Endothelial cell of umbilical vein (primary cell): ENCODE measurements around the gene ZDHHC3. TPM values are rescaled to one million over a fixed set of nuclear protein-coding genes. Genes with fewer than 3 reads are reported as not detected.

Experiments
- BruUV-seq: library from RNA; stranded (reverse); fragments of 400-500 nt; replicated peaks from 2 replicates; lab custom pipeline; 2021; lab: Mats Ljungman, UMichigan
- CTCF ChIA-PET: fragments of 300-600, 350-600 bp; sonication (Branson Sonifier 250); formaldehyde crosslinking; loops from one replicate; lab custom pipeline; 2021; ENCODE audit warnings: antibody characterized with exemption, inconsistent platforms; lab: Charles Lee
- POLR2A ChIA-PET: fragments of 300-600, 350-600 bp; sonication (Branson Sonifier 250); formaldehyde crosslinking; loops from one replicate; lab custom pipeline; 2021; ENCODE audit warnings: antibody characterized with exemption, inconsistent platforms; lab: Charles Lee
- DNase-seq: peaks from one replicate; pipeline ENCODE4 v3.0.0-alpha.2; 2011; ENCODE audit warnings: low read depth, low spot score
- FAIRE-seq: peaks from 2 replicates; lab custom pipeline; 2011; peaks lifted over from hg19 to GRCh38; lab: Jason Lieb, UNC
- H2AFZ ChIP-seq: 2 replicates; pipeline ENCODE4 v1.6.0; 2012; ENCODE audit warnings: low read depth, low read length, control low read depth, inconsistent platforms
- H3K27ac ChIP-seq: 2 replicates; pipeline ENCODE4 v1.5.1; 2011; ENCODE audit warnings: low read depth, mild to moderate bottlenecking, control low read depth, low read length, moderate library complexity; ENCODE audit not compliant: insufficient read depth
- H3K27me3 ChIP-seq, 2 experiments: 2 replicates each; pipeline versions ENCODE4 v1.6.0 to v1.6.1; 2011; ENCODE audit warnings: low read length in 2 of 2, mixed read lengths in 1 of 2; ENCODE audit not compliant: control insufficient read depth in 2 of 2, insufficient read depth in 2 of 2
- H3K36me3 ChIP-seq, 2 experiments: 2 replicates in 1 of 2; 3 replicates in 1 of 2; pipeline ENCODE4 v1.5.1; 2011; ENCODE audit warnings: low read length in 2 of 2, mild to moderate bottlenecking in 1 of 2, moderate library complexity in 1 of 2; ENCODE audit not compliant: control insufficient read depth in 2 of 2, insufficient read depth in 2 of 2; ENCODE audit errors: extremely low read depth in 1 of 2
- H3K4me1 ChIP-seq: 3 replicates; pipeline ENCODE4 v1.5.1; 2011; ENCODE audit warnings: mild to moderate bottlenecking, low read length; ENCODE audit not compliant: control insufficient read depth, insufficient read depth; ENCODE audit errors: extremely low read depth
- H3K4me2 ChIP-seq: 2 replicates; pipeline ENCODE4 v1.6.1; 2011; ENCODE audit warnings: low read length, control low read depth, mixed read lengths; ENCODE audit not compliant: insufficient read depth
- H3K4me3 ChIP-seq, 3 experiments: fragments of 200-600 bp in 1 of 3; sonication (generic), shearing (Covaris generic) in 1 of 3; replicated peaks in 1 of 3; 2 replicates each; pipeline ENCODE4 v1.5.1; 2011 to 2016; ENCODE audit warnings: control low read depth in 3 of 3, low read length in 3 of 3, mild to moderate bottlenecking in 2 of 3, inconsistent platforms in 1 of 3, low read depth in 1 of 3, moderate library complexity in 1 of 3; ENCODE audit not compliant: insufficient read depth in 1 of 3
- H3K79me2 ChIP-seq: 2 replicates; pipeline ENCODE4 v1.6.0; 2012; ENCODE audit warnings: low read length, inconsistent platforms; ENCODE audit not compliant: control insufficient read depth, insufficient read depth
- H3K9ac ChIP-seq: replicated peaks from 2 replicates; pipeline ENCODE3; 2011; ENCODE audit warnings: low read length, control low read depth; ENCODE audit not compliant: insufficient read depth; ENCODE audit errors: extremely low read depth
- H3K9me1 ChIP-seq: replicated peaks from 3 replicates; pipeline ENCODE4 v1.6.0; 2011; ENCODE audit warnings: mild to moderate bottlenecking, low read length; ENCODE audit not compliant: control insufficient read depth, insufficient read depth; ENCODE audit errors: extremely low read depth
- H3K9me3 ChIP-seq: replicated peaks from 2 replicates; pipeline ENCODE4 v1.5.1; 2012; ENCODE audit warnings: low read length, inconsistent platforms; ENCODE audit not compliant: control insufficient read depth, insufficient read depth
- H4K20me1 ChIP-seq: replicated peaks from 2 replicates; pipeline ENCODE3; 2011; ENCODE audit warnings: mild to moderate bottlenecking, low read length; ENCODE audit not compliant: control insufficient read depth, insufficient read depth; ENCODE audit errors: extremely low read depth
- EZH2 ChIP-seq: IDR thresholded peaks from 2 replicates; pipeline ENCODE4 v1.6.1; 2012; ENCODE audit warnings: borderline replicate concordance, low read depth, mild to moderate bottlenecking, moderate library complexity, low read length, inconsistent platforms; ENCODE audit not compliant: severe bottlenecking
- FOS ChIP-seq: IDR thresholded peaks from 2 replicates; pipeline ENCODE4 v1.6.1; 2011; ENCODE audit warnings: mild to moderate bottlenecking, low read length, moderate library complexity, borderline replicate concordance; ENCODE audit not compliant: insufficient read depth
- GATA2 ChIP-seq: IDR thresholded peaks from 2 replicates; pipeline ENCODE4 v1.7.0; 2011; ENCODE audit warnings: low read depth, mild to moderate bottlenecking, moderate library complexity, mixed read lengths, low read length; ENCODE audit not compliant: insufficient read length, insufficient read depth
- JUN ChIP-seq: IDR thresholded peaks from 2 replicates; pipeline ENCODE4 v1.6.1; 2011; ENCODE audit warnings: borderline replicate concordance, low read depth; ENCODE audit not compliant: insufficient read length, insufficient read depth
- MYC ChIP-seq: IDR thresholded peaks from one replicate; pipeline ENCODE4 v1.6.1; 2011; ENCODE audit warnings: mild to moderate bottlenecking, low read depth, low read length
- POLR2A ChIP-seq: IDR thresholded peaks from 2 replicates; pipeline ENCODE4 v1.6.1; 2012; ENCODE audit warnings: low read depth, mild to moderate bottlenecking, control low read depth, low read length
- POLR2AphosphoS5 ChIP-seq: IDR thresholded peaks from 2 replicates; pipeline ENCODE4 v1.6.1; 2012; ENCODE audit warnings: low read depth, mild to moderate bottlenecking, control low read depth, low read length, moderate library complexity; ENCODE audit not compliant: insufficient read depth
- dilution Hi-C: fragments of 300-500 bp; cut with MboI; formaldehyde crosslinking; loops from one replicate; pipeline ENCODE4 v1.15.0; 2019; ENCODE audit warnings: low sequenced_read_pairs; ENCODE audit not compliant: extremely low pct_ligation_motif_present
- intact Hi-C: fragments of 100-400 bp; cut with micrococcal nuclease; formaldehyde crosslinking; loops from one replicate; pipeline ENCODE4 v1.10.0; 2022
- polyA plus RNA-seq, 4 experiments: library from polyadenylated mRNA; depleted of rRNA in 3 of 4; stranded (reverse) in 3 of 4; unstranded in 1 of 4; fragments of >200 nt; gene quantifications; 2 replicates each; pipeline versions ENCODE4 v1.2.1 to v1.2.3, GENCODE V29; 2011 to 2012; ENCODE audit warnings: missing spikeins in 1 of 4
- total RNA-seq: library from RNA; stranded (reverse); gene quantifications from 2 replicates; pipeline ENCODE4 v1.2.3, GENCODE V29; 2021
- TF ChIP-seq, protein P1 (sequence below), 2 donors: IDR thresholded peaks; 1 replicate in 1 of 2; 2 replicates in 1 of 2; pipeline ENCODE4 v1.5.1; 2011; ENCODE audit warnings: low read length in 2 of 2, mild to moderate bottlenecking in 2 of 2, moderate library complexity in 2 of 2, control low read depth in 1 of 2, inconsistent platforms in 1 of 2, low read depth in 1 of 2; ENCODE audit not compliant: insufficient read depth in 1 of 2; ENCODE audit errors: extremely low read depth in 1 of 2
- TF ChIP-seq, protein P2 (sequence below): IDR thresholded peaks from 2 replicates; pipeline ENCODE4 v1.6.1; 2011; ENCODE audit not compliant: insufficient read depth, insufficient read length

Gene ZDHHC3
- total and polyA plus RNA-seq, 2 donors (not counting 3 experiments of a cell fraction or from before 2014, with no cell fraction given): 62.4 to 97.1 TPM

DNA sequence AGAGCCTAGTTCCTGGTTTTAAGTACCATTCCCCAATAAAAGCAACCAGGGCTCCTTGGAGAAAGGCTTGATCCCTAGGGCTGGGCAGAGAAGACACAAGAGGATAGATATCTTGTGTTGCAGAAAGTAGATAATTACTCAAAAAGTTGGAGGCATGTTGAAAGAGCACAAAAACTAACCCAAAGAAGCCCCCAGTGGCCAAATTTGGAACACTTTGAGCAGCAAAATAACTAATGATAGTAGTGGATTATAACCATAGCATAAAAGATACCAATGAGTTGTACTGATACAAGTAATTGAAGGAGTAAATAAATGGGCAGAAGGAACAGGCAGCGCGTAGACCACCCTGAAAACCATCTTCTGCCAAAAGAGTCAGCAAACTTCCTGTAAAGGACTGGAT, 12.1 kb upstream of the ZDHHC3 start:
- DNase-seq (no peak), FAIRE-seq (no peak)
- no TSS peak for BruUV-seq
- no peaks in the 10 kb centered on the region for H3K27me3 ChIP-seq
- dilution Hi-C loops: no loop called here
- intact Hi-C loops: no loop called here
- no peaks in the 10 kb centered on the region for H3K9me3 ChIP-seq
- peaks cover 27% of the 10 kb centered on the region for H3K79me2 ChIP-seq
- no peak overlapping the region for H3K27ac ChIP-seq
- no peaks in the 10 kb centered on the region for H3K4me1 ChIP-seq
- H4K20me1 ChIP-seq: peaks cover 3% of the 10 kb centered on the region
- POLR2A ChIA-PET: interaction anchor here (0.6 kb wide), 1 partner anchor 10 kb away, joined by 3 read pairs; no protein-coding TSS in a partner anchor
- H3K36me3 ChIP-seq: no peaks in the 10 kb centered on the region
- no peaks in the 10 kb centered on the region for H3K9me1 ChIP-seq
- H3K4me2 ChIP-seq: no peak overlapping the region
- H2AFZ ChIP-seq: no peak overlapping the region
- no peak overlapping the region for H3K9ac ChIP-seq
- H3K4me3 ChIP-seq: no peak overlapping the region
- TF ChIP-seq EZH2: no peak
- TF ChIP-seq, protein P1, sequence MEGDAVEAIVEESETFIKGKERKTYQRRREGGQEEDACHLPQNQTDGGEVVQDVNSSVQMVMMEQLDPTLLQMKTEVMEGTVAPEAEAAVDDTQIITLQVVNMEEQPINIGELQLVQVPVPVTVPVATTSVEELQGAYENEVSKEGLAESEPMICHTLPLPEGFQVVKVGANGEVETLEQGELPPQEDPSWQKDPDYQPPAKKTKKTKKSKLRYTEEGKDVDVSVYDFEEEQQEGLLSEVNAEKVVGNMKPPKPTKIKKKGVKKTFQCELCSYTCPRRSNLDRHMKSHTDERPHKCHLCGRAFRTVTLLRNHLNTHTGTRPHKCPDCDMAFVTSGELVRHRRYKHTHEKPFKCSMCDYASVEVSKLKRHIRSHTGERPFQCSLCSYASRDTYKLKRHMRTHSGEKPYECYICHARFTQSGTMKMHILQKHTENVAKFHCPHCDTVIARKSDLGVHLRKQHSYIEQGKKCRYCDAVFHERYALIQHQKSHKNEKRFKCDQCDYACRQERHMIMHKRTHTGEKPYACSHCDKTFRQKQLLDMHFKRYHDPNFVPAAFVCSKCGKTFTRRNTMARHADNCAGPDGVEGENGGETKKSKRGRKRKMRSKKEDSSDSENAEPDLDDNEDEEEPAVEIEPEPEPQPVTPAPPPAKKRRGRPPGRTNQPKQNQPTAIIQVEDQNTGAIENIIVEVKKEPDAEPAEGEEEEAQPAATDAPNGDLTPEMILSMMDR (IDR thresholded peaks at IDR 0.05; ENCODE audit: extremely low read depth in 1 of 2, insufficient read depth in 1 of 2, low read depth in 1 of 2, low read length in 2 of 2): peak; percentile 37 to 48
- CTCF ChIA-PET: interaction anchor here (0.7 to 3.0 kb wide), 5 partner anchors 10 to 73 kb away, joined by 3 to 13 read pairs (median 6); partner anchors contain the start of genes EXOSC7 and ZDHHC3

DNA sequence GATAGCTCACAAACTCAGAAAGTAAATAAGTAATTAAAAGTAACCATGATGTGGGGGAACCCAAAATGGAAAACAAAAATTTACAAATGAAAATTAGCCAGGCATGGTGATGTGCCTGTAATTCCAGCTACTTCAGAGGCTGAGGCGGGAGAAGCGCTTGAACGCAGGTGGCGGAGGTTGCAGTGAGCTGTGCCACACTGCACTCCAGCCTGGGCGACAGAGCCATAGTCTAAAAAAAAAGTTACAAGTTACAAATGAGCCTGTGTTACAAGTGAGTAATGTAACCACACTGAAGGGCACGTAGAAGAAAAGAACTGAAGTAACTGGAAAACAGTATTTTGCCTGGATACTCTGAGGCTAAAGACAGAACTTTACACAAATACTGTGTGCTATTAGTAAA, 11.4 kb upstream of the ZDHHC3 start:
- Histone ChIP-seq H3K79me2 (peaks cover 35% of the 10 kb centered on the region), H3K36me3 (no peaks in the 10 kb centered on the region), H3K4me3 (no peak overlapping the region), H3K9me3 (no peaks in the 10 kb centered on the region), H3K9ac (no peak overlapping the region), H3K4me2 (no peak overlapping the region), H4K20me1 (peaks cover 3% of the 10 kb centered on the region), H3K27me3 (no peaks in the 10 kb centered on the region), H3K9me1 (no peaks in the 10 kb centered on the region), H3K27ac (no peak overlapping the region), H2AFZ (no peak overlapping the region), H3K4me1 (no peaks in the 10 kb centered on the region)
- intact Hi-C loops: no loop called here
- POLR2A ChIA-PET: interaction anchor here (0.6 kb wide), 1 partner anchor 50 kb away, joined by 3 read pairs; no protein-coding TSS in a partner anchor
- CTCF ChIA-PET: interaction anchor here (0.8 to 3.0 kb wide), 5 partner anchors 10 to 72 kb away, joined by 3 to 13 read pairs (median 6); partner anchors contain the start of genes EXOSC7 and ZDHHC3
- DNase-seq: no peak
- dilution Hi-C loops: no loop called here
- no TSS peak for BruUV-seq
- TF ChIP-seq EZH2: no peak
- TF ChIP-seq MYC: no peak
- TF ChIP-seq FOS: no peak
- TF ChIP-seq POLR2A: no peak
- no peak for TF ChIP-seq JUN
- no peak for TF ChIP-seq POLR2AphosphoS5
- TF ChIP-seq, protein P1 (IDR thresholded peaks at IDR 0.05; ENCODE audit: extremely low read depth in 1 of 2, insufficient read depth in 1 of 2, low read depth in 1 of 2, low read length in 2 of 2): no peak
- TF ChIP-seq, protein P2, sequence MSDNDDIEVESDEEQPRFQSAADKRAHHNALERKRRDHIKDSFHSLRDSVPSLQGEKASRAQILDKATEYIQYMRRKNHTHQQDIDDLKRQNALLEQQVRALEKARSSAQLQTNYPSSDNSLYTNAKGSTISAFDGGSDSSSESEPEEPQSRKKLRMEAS: no peak
- no peak for TF ChIP-seq GATA2
- no peak for FAIRE-seq
